DMS153 (cell line): ENCODE data around the gene ZNF792.
"Not testable (repeated sequence)": the region's sequence is repeated elsewhere in the genome, so short reads cannot be mapped to it uniquely, and the experiment has no call there.

Experiments used
- DNase-seq: peaks from one replicate; lab custom pipeline; 2025; lab: John Stamatoyannopoulos, UW

Gene ZNF792

GRCh38 chr19:34970185-34970780 lies 6.3 kb upstream of the ZNF792 start:
- DNase-seq = not testable (repeated sequence)

- no peak for DNase-seq
Observed at GRCh38 chr19:34969721-34970120, 5.7 kb upstream of the ZNF792 start.

GRCh38 chr19:34967551-34967950 lies 3.5 kb upstream of the ZNF792 start:
- no peak for DNase-seq

- DNase-seq = not testable (repeated sequence)
Observed at GRCh38 chr19:34965505-34965904, 1.5 kb upstream of the ZNF792 start.

- DNase-seq = no peak
Observed at GRCh38 chr19:34964598-34964997, 569 bp upstream of the ZNF792 start.

- DNase-seq = no peak
Observed at GRCh38 chr19:34962687-34963572, 1.1 kb downstream of the ZNF792 start.

- peak; percentile 6 for DNase-seq
Observed at GRCh38 chr19:34961775-34962686, 2.0 kb downstream of the ZNF792 start.

- no peak for DNase-seq
Observed at GRCh38 chr19:34960940-34961679, 2.9 kb downstream of the ZNF792 start.

GRCh38 chr19:34960103-34960805 lies 3.8 kb downstream of the ZNF792 start:
- no peak for DNase-seq

- no peak for DNase-seq
Observed at GRCh38 chr19:34959021-34959420, 5.0 kb downstream of the ZNF792 start.

- no peak for DNase-seq
Observed at GRCh38 chr19:34957830-34958751, 5.9 kb downstream of the ZNF792 start.

- DNase-seq = no peak
Observed at GRCh38 chr19:34953092-34953491, 10.9 kb downstream of the ZNF792 start.

GRCh38 chr19:34943861-34944573 lies 20.0 kb downstream of the ZNF792 start:
- DNase-seq = no peak

GRCh38 chr19:34938886-34939285 lies 25.1 kb downstream of the ZNF792 start:
- no peak for DNase-seq

GRCh38 chr19:34936184-34936583 lies 27.8 kb downstream of the ZNF792 start:
- DNase-seq = no peak

- DNase-seq = no peak
Observed at GRCh38 chr19:34932494-34932893, 31.5 kb downstream of the ZNF792 start.

- DNase-seq = peak; percentile 84
Observed at GRCh38 chr19:34926685-34927375, 37.2 kb downstream of the ZNF792 start, which contains the start of gene ZNF30. Gene ZNF30 (plus strand): TSS chr19:34926903. CDS start chr19:34929948, 3,045 bp downstream.

GRCh38 chr19:34926361-34926684 lies 37.7 kb downstream of the ZNF792 start:
- DNase-seq = no peak
